ENCODE data around the gene PRKCQ.

DNA sequence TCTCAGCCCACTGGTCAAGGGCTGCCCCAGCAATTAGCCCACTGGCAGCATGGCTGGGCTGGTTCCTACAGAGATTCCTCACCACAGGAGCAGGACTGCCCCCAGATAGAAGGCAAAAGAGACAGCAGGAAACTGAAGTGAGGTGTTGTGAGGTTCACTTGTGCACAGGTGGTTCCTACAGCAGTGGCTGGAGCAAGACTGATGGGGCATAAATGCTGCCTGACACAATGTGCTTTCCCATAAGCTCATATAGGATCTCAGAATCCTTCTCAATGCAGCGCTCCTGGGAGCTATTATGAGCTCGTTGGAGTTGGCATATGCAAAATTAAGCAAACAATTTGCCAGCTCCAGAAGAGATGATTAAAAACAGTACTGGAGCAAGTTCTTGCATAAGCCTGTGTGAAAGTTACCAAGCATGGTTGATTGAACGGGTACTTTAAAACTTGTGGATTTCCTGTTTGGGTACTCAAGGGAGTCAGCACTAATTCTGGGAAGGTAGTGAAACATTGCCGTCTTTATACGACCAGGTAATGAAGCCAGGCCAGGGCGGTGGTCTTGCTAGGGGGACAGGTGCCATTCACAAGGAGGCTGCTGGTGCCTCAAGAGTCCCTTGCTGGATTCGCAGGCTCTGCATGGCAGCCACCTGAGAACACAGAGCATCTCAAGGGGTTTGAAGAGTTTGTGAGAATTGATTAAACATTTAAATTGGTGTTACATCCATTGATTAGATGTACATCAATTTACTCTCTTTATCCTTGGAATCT, 20.3 kb upstream of the PRKCQ start:
- no peak for TF ChIP-seq CTCF (optimal IDR thresholded peaks at IDR 0.05 in 1 of 3, IDR thresholded peaks at IDR 0.05 in 1 of 3, conservative IDR thresholded peaks at IDR 0.05 in 1 of 3; ENCODE audit: extremely low read depth in 1 of 3, insufficient read depth in 2 of 3, low read length in 3 of 3)
- no peak for TF ChIP-seq EZH2 (IDR thresholded peaks at IDR 0.05; ENCODE audit: low read length)

All from keratinocyte (primary cell).